LNCaP clone FGC (cell line): ENCODE results near the gene PRKCE.

Experiments
- DNase-seq: peaks from one replicate; pipeline ENCODE4 v3.0.0-alpha.2; 2011; ENCODE audit warnings: low read depth
- H3K4me3 ChIP-seq: 2 replicates; pipeline ENCODE4 v1.5.1; 2011; ENCODE audit warnings: mild to moderate bottlenecking, low read depth, low read length, control low read depth
- TF ChIP-seq, protein P1 (sequence below): IDR thresholded peaks from 2 replicates; pipeline ENCODE4 v1.5.1; 2012; ENCODE audit warnings: mild to moderate bottlenecking; ENCODE audit not compliant: control insufficient read depth, insufficient read depth; ENCODE audit errors: extremely low read depth

The PRKCE gene

DNA sequence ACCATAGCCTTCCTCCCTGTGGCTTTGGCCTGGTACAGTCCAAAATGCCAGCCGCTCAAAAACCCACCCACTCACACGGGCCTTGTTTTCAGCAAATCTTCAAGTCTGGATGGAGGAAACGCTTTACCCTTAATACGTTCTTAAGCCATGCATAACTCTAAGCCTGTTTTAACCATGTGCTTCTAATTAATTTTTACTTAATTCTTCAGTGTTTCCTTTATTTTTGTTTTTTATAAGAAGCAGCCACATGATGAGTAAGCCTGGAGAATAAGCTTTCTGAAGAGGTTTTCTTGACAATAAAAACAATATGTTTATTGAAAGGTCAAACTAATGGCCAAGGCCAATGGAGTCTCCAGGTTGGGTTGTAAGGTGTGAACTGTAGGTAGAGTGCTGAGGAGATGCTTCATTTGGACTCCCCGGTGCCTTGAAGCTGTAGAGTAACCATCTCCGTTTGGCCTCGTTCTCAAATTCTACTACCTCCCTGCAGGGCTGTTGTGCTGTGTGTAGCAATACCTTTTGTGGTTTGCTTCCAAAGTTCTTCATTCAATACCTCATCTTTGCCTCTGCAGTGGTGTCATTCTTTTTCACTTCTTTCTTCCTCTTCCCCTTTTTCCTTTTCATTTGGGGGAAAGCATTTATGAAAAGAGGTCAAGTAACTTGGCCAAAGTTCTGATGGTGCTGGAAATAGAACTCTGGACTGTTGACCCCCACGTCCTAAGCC is 113.7 kb downstream of the PRKCE start:
- H3K4me3 ChIP-seq: no peak overlapping the region
- TF ChIP-seq, protein P1, sequence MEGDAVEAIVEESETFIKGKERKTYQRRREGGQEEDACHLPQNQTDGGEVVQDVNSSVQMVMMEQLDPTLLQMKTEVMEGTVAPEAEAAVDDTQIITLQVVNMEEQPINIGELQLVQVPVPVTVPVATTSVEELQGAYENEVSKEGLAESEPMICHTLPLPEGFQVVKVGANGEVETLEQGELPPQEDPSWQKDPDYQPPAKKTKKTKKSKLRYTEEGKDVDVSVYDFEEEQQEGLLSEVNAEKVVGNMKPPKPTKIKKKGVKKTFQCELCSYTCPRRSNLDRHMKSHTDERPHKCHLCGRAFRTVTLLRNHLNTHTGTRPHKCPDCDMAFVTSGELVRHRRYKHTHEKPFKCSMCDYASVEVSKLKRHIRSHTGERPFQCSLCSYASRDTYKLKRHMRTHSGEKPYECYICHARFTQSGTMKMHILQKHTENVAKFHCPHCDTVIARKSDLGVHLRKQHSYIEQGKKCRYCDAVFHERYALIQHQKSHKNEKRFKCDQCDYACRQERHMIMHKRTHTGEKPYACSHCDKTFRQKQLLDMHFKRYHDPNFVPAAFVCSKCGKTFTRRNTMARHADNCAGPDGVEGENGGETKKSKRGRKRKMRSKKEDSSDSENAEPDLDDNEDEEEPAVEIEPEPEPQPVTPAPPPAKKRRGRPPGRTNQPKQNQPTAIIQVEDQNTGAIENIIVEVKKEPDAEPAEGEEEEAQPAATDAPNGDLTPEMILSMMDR: no peak
- DNase-seq: no peak

DNA sequence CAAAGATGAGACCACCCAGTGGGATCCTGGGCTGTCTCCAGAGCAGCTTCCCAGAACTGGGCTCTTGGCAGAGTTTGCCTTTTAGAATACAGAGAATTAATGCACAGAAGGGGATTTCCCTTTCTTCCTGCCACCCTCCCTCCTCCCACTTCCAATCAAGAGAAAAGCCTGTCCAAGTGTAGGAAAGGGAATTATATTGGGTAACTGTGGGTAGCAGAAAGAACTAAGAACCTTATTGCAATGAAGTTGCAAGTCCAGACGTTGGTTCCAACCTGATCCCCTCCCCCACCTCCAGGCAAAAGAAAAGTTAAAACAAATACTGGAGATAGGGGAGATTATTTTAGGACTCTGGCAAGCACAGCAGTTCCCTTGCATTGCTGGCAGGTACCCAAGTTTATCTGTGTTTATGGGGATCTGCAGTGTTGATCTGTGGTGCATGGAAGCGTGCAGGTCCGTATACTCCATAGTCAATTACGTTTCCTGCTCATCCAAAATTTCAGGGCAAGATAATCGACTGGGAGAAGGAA is 114.3 kb downstream of the PRKCE start:
- DNase-seq: no peak
- no peak overlapping the region for H3K4me3 ChIP-seq
- TF ChIP-seq, protein P1: no peak

GRCh38 chr2:45768208-45768607 is 116.7 kb downstream of the PRKCE start:
- DNase-seq: no peak
- TF ChIP-seq, protein P1: no peak
- H3K4me3 ChIP-seq: no peak overlapping the region

DNA sequence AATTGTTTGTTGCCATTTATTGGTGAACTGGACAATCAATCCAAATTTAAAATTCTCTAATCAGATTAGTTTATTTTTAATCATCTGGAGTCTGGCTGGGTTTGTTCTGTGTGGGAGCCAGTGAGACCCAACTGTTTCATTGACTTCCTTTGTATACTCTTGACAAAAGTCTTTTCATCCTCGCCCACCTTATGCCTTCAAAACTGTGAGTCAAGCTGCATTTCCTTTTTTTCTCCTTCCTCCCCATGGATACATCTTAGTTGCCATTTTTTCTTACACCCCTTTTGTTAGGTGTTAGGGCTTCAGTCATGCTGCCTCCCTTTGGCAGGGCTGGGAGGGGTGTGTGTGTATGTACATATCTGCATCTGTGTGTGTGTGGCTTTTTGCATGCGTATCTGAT is 117.6 kb downstream of the PRKCE start:
- DNase-seq: no peak

DNA sequence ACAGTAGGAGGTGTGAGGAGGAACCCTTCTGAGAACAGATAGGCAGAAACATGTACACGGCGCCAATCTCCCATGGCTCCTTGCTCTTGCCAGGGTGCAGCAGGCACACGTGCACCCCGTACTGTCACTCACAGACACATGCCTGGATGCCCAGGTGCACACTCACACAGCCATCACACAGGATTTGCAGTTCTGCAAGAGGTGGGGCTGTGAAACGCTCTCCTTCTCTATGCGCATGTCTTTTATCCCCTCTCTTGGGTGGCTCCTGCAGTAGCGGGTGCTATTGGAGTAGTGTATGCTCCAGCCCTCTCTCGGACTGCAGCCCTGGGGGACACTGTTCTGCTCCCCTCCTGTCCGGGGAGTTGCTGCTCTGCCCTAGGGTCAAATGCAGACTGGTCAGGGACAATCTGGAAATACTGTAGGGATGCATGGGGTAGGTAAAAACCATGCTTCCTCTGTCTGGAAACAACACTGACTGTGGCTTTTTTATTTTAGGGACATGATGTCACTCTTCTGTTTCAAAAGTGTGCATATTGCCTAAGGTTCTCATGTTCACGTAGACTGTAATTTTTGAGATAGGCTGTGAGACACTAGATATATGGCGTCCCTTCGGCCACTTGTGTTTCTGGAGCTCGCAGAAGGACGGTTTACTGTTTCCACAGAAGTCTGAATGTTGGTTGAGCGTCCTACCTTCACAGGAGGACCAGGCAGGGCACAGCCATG is 118.5 kb downstream of the PRKCE start:
- DNase-seq: no peak
- no peak overlapping the region for H3K4me3 ChIP-seq
- TF ChIP-seq, protein P1: no peak

More for the DNA sequence above, 117.6 kb downstream of the PRKCE start:
- TF ChIP-seq, protein P1: no peak
- H3K4me3 ChIP-seq: no peak overlapping the region

GRCh38 chr2:45770811-45771210 is 119.3 kb downstream of the PRKCE start:
- no peak for DNase-seq
- no peak overlapping the region for H3K4me3 ChIP-seq
- TF ChIP-seq, protein P1: no peak
